T-helper 2 cell treated with Interferon-gamma antibody and Interleukin-4, amounts not matched to agents 5 μg/mL and 100 μg/mL, for 36 hours (primary cell): ENCODE data around the gene IL22RA2.
"Not testable (repeated sequence)": the region's sequence is repeated elsewhere in the genome, so short reads cannot be mapped to it uniquely, and the experiment has no call there.

Experiments used
- DNase-seq: peaks from one replicate; pipeline ENCODE4 v3.0.0; 2021; ENCODE audit warnings: low spot score
- H3K27ac Mint-ChIP-seq: one replicate; pipeline ENCODE4 v1.8.0; 2021; ENCODE audit warnings: mild to moderate bottlenecking, mixed read lengths
- H3K27me3 Mint-ChIP-seq: one replicate; pipeline ENCODE4 v1.8.0; 2021; ENCODE audit warnings: low read depth, mixed read lengths
- H3K36me3 Mint-ChIP-seq: one replicate; pipeline ENCODE4 v1.8.0; 2021; ENCODE audit warnings: low read depth, mixed read lengths
- H3K4me1 Mint-ChIP-seq: one replicate; pipeline ENCODE4 v1.8.0; 2021; ENCODE audit warnings: low read depth, mixed read lengths
- H3K4me3 Mint-ChIP-seq: one replicate; pipeline ENCODE4 v1.8.0; 2022; ENCODE audit warnings: mild to moderate bottlenecking, moderate library complexity, mixed read lengths
- H3K9me3 Mint-ChIP-seq: one replicate; pipeline ENCODE4 v1.8.0; 2021; ENCODE audit warnings: mixed read lengths

IL22RA2 gene

GRCh38 chr6:137210903-137211302 lies 37.5 kb upstream of the IL22RA2 start:
- peaks cover 16% of the 10 kb centered on the region for H3K4me1 Mint-ChIP-seq
- H3K9me3 Mint-ChIP-seq = peaks cover 56% of the 10 kb centered on the region
- H3K36me3 Mint-ChIP-seq = peaks cover 73% of the 10 kb centered on the region
- no peaks in the 10 kb centered on the region for H3K27me3 Mint-ChIP-seq
- no peak for DNase-seq
- H3K27ac Mint-ChIP-seq = no peak overlapping the region
- no peak overlapping the region for H3K4me3 Mint-ChIP-seq

DNA sequence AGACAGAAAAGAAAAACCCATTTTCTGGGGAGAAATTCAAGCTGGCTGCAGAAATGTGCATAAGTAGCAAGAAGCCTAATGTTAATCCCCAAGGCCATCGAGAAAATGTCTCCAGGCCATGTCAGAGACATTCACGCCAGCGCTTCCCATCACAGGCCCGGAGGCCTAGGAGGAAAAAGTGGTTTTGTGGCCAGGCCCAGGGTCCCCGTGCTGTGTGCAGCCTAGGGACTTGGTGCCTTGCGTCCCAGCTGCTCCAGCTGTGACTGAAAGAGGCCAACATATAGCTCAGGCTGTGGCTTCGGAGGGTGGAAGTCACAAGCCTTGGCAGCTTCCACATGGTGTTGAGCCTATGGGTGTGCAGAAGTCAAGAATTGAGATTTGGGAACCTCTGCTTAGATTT lies 34.8 kb upstream of the IL22RA2 start:
- DNase-seq = no peak
- peaks cover 72% of the 10 kb centered on the region for H3K36me3 Mint-ChIP-seq
- H3K9me3 Mint-ChIP-seq = peaks cover 42% of the 10 kb centered on the region
- H3K4me1 Mint-ChIP-seq = peaks cover 7% of the 10 kb centered on the region
- H3K27me3 Mint-ChIP-seq = no peaks in the 10 kb centered on the region
- no peak overlapping the region for H3K4me3 Mint-ChIP-seq
- no peak overlapping the region for H3K27ac Mint-ChIP-seq

DNA sequence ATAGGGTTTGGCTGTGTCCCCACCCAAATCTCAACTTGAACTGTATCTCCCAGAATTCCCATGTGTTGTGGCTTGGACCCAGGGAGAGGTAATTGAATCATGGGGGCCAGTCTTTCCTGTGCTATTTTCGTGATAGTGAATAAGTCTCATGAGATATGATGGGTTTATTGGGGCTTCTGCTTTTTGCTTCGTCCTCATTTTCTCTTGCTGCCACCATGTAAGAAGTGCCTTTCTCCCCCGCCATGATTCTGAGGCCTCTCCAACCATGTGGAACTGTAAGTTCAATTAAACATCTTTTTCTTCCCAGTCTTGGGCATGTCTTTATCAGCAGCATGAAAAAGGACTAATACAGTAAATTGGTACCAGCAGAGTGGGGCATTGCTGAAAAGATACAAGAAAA lies 34.0 kb upstream of the IL22RA2 start:
- not testable (repeated sequence) for DNase-seq, H3K27ac Mint-ChIP-seq, H3K4me1 Mint-ChIP-seq, H3K27me3 Mint-ChIP-seq, H3K4me3 Mint-ChIP-seq
- H3K36me3 Mint-ChIP-seq = peaks cover 70% of the 10 kb centered on the region
- peaks cover 37% of the 10 kb centered on the region for H3K9me3 Mint-ChIP-seq

GRCh38 chr6:137206577-137206976 lies 33.1 kb upstream of the IL22RA2 start:
- Mint-ChIP-seq H3K4me3 (no peak overlapping the region), H3K36me3 (peaks cover 69% of the 10 kb centered on the region), H3K27me3 (no peaks in the 10 kb centered on the region), H3K4me1 (peaks cover 3% of the 10 kb centered on the region), H3K27ac (no peak overlapping the region), H3K9me3 (peaks cover 30% of the 10 kb centered on the region)
- DNase-seq = no peak

DNA sequence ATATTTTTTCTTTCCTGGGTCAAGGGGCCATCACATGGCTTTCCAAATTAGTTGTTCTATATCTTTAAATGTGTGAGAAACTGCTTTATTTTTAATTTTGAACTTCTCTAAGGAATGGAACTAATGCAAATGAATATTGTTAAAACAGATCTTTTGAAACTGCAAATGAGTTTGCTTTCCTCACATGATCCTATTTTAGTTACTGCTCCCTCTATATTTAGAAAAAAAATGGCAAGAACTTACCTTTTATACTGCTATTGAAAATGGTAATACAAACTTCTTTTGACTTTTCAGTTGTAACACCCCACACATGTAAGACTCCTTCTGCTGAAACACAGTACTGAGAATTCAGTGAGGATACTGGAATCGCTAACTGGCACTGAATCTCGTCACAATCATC lies 29.8 kb upstream of the IL22RA2 start:
- H3K27me3 Mint-ChIP-seq = no peaks in the 10 kb centered on the region
- no peak for DNase-seq
- H3K36me3 Mint-ChIP-seq = peaks cover 61% of the 10 kb centered on the region
- H3K4me1 Mint-ChIP-seq = peaks cover 6% of the 10 kb centered on the region
- peaks cover 7% of the 10 kb centered on the region for H3K9me3 Mint-ChIP-seq
- no peak overlapping the region for H3K27ac Mint-ChIP-seq
- H3K4me3 Mint-ChIP-seq = no peak overlapping the region

GRCh38 chr6:137202078-137202477 lies 28.6 kb upstream of the IL22RA2 start:
- no peak for DNase-seq
- Mint-ChIP-seq H3K4me1 (peaks cover 15% of the 10 kb centered on the region), H3K27me3 (no peaks in the 10 kb centered on the region), H3K27ac (no peak overlapping the region), H3K36me3 (peaks cover 60% of the 10 kb centered on the region), H3K9me3 (no peaks in the 10 kb centered on the region), H3K4me3 (no peak overlapping the region)

- Mint-ChIP-seq H3K36me3 (peaks cover 62% of the 10 kb centered on the region), H3K9me3 (no peaks in the 10 kb centered on the region), H3K27me3 (no peaks in the 10 kb centered on the region), H3K4me1 (peaks cover 24% of the 10 kb centered on the region), H3K4me3 (no peak overlapping the region), H3K27ac (no peak overlapping the region)
- no peak for DNase-seq
Observed at GRCh38 chr6:137201006-137201405, 27.6 kb upstream of the IL22RA2 start.

- Mint-ChIP-seq H3K4me1 (peaks cover 30% of the 10 kb centered on the region), H3K4me3 (no peak overlapping the region), H3K9me3 (no peaks in the 10 kb centered on the region), H3K27me3 (no peaks in the 10 kb centered on the region), H3K36me3 (peaks cover 58% of the 10 kb centered on the region), H3K27ac (no peak overlapping the region)
- DNase-seq = no peak
Observed at GRCh38 chr6:137200288-137200687, 26.8 kb upstream of the IL22RA2 start.

DNA sequence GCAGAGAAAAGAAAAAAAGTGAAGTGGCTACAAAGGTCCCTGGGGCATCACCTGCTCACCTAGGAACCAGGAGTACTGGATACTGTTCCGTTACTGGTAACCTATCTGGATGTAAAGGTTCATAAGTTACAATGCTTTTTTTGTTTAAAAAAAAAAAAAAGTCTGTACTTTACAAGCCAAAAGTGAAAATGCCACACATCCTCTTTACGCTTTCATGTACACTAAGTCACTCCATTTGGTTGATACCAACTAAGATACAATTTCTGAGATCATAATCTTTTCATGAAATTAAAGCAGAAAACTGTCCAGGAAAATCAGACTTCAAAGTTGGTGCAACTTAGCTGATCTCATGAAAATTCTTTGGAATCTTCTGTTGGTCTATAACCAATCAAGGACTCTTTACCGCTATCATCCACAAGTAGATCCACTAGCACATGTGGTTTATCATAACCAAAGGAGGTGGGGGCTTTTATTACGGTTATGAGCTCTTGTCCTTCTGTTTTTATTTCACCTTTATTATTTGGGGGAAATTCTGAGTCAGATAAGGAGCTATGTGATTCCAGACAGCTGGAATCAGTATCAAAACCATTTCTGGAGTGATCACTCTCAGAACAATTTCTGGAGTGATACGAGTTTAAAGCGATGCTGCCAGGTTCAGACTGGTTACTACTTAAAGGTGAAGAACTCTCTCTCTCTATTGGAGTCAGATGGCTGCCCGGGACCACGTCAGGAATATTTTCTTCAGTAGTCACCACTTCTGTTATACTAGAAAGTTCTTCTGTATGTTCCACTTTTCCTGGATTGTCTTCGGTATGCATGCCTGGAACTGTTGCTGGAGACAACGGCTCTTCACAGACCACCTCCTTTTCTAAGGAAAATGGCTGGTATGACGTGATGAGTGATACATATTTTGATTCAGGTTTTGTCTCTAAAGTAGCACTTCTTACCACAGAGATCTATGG lies 24.5 kb upstream of the IL22RA2 start:
- Mint-ChIP-seq H3K4me1 (peaks cover 27% of the 10 kb centered on the region), H3K4me3 (peak overlapping the region; percentile 21), H3K9me3 (no peaks in the 10 kb centered on the region), H3K27ac (no peak overlapping the region), H3K27me3 (peaks cover 3% of the 10 kb centered on the region), H3K36me3 (peaks cover 41% of the 10 kb centered on the region)
- DNase-seq = no peak

DNA sequence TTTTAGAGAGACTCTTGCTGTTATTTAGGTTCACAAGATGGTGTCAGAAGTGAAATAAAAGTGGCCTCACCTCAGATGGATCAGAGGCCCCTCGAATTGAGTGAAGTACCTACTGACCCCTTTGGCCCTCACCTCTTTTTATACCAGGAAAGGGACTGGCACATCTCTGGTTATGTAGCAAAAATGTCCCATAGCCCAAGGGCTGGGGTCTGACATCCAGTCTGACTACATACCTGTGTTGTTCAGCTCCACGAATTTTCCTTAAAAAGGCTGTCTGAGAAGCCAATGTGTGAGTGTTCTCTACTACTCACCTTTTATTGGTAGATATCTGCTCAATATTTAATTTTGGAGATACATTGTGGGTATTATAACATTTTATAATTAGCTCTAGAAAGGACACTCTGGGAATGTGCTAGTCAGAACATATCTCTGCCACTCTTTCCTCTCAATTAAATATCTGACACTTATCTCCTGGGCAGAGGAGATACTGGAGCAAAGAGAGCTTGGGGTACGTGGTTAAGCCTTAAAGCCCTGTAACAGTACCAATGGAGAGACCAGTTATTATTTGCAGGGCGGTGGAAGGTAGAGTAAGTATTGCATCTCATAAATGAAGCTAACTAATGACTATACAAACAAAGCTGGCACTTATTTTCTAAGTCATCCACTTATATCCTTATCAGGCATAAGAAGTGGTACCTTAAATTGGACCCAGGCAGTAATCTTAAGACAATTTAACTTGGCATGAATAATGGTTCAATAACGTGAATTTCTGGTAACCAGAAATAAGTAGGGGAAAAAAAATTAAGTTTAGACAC lies 20.0 kb upstream of the IL22RA2 start:
- Mint-ChIP-seq H3K4me1 (peaks cover 26% of the 10 kb centered on the region), H3K9me3 (peaks cover 21% of the 10 kb centered on the region), H3K4me3 (no peak overlapping the region), H3K27ac (no peak overlapping the region), H3K27me3 (peaks cover 3% of the 10 kb centered on the region), H3K36me3 (peaks cover 23% of the 10 kb centered on the region)
- DNase-seq = no peak

DNA sequence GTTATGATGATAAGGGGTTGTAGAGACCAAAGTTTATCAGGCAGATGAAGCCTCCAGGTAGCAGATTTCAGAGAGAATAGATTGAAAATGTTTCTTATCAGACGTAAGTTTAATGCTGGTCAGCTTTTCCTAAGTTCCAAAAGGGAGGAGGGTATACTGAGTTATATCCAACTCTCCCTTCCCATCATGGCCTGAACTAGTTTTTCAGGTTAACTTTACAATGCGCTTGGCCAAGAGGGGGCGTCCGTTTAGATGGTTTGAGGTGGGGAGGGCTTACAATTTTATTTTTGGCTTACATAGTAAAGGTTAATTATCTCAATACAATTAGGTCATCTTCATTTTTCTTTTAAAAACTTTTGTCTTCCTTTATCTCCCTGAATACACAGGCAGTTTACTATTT lies 19.4 kb upstream of the IL22RA2 start:
- H3K36me3 Mint-ChIP-seq = peaks cover 17% of the 10 kb centered on the region
- H3K27ac Mint-ChIP-seq = no peak overlapping the region
- peaks cover 25% of the 10 kb centered on the region for H3K9me3 Mint-ChIP-seq
- H3K4me3 Mint-ChIP-seq = no peak overlapping the region
- no peak for DNase-seq
- peaks cover 21% of the 10 kb centered on the region for H3K4me1 Mint-ChIP-seq
- H3K27me3 Mint-ChIP-seq = peaks cover 3% of the 10 kb centered on the region

GRCh38 chr6:137191670-137192069 lies 18.2 kb upstream of the IL22RA2 start:
- peaks cover 34% of the 10 kb centered on the region for H3K9me3 Mint-ChIP-seq
- no peak overlapping the region for H3K27ac Mint-ChIP-seq
- H3K27me3 Mint-ChIP-seq = peaks cover 3% of the 10 kb centered on the region
- peaks cover 13% of the 10 kb centered on the region for H3K4me1 Mint-ChIP-seq
- H3K4me3 Mint-ChIP-seq = no peak overlapping the region
- DNase-seq = no peak
- peaks cover 13% of the 10 kb centered on the region for H3K36me3 Mint-ChIP-seq

DNA sequence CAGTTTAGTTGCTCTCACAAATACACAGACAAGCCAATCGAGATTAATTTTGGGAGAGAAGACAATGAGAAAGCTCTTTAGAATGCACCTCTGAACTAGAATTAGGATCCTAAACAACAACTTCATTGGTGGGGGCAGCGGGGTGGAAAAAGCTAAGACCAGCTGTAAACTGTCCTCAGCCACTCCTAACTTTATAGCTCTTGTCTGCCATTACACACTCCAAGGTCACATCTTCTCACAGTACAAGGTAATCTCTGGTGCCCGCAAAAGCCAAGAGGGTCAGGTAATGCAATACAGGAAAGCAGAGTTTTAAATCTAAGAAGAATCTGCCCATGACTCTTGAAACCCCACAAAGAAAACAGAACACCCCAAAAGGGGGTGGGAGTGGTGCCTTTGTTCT lies 17.8 kb upstream of the IL22RA2 start:
- no peak for DNase-seq
- Mint-ChIP-seq H3K4me1 (peaks cover 9% of the 10 kb centered on the region), H3K9me3 (peaks cover 38% of the 10 kb centered on the region), H3K27me3 (peaks cover 3% of the 10 kb centered on the region), H3K27ac (no peak overlapping the region), H3K4me3 (no peak overlapping the region), H3K36me3 (peaks cover 9% of the 10 kb centered on the region)

DNA sequence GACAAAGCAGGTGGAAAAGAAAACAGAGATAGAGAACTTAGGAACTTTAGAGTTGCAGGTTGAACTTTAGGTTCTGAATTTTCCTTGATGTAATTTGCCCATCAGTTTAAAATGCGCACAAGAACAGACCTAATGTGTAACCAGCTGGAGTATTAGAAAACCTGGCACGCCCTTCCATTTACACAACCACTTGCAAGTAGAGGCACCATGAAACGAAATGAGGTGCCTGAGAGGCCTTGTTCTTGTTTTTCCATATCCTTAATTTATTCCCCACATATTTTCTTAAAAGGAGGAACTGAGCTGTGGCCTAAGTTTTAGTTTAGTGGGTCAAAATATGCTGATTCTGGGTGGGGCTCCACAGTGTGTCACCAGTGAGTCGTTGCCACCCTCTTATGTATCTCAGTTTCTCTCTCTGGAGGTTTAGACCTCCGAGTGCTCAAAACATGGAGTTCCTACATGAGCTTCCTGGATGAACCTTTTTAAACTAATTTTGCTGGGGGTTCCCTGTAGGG lies 17.2 kb upstream of the IL22RA2 start:
- H3K4me3 Mint-ChIP-seq = no peak overlapping the region
- peaks cover 3% of the 10 kb centered on the region for H3K27me3 Mint-ChIP-seq
- H3K4me1 Mint-ChIP-seq = peaks cover 3% of the 10 kb centered on the region
- no peak overlapping the region for H3K27ac Mint-ChIP-seq
- H3K9me3 Mint-ChIP-seq = peaks cover 41% of the 10 kb centered on the region
- peaks cover 5% of the 10 kb centered on the region for H3K36me3 Mint-ChIP-seq
- DNase-seq = no peak
